ENCODE measurements around the gene SLX9. TPM values are rescaled to one million over a fixed set of nuclear protein-coding genes. Genes with fewer than 3 reads are reported as not detected.

SLX9 gene
- total and polyA plus RNA-seq, 2 donors (not counting 1 experiment from before 2014, with no cell fraction given) = 11.7 to 15.9 TPM

GRCh38 chr21:44979687-44980561 lies 40.1 kb downstream of the SLX9 start:
- Mint-ChIP-seq H3K9me3 (ENCODE audit: insufficient read depth) (no peaks in the 10 kb centered on the region), H3K4me1 (no peaks in the 10 kb centered on the region), H3K27ac (no peak overlapping the region), H3K27me3 (no peaks in the 10 kb centered on the region), H3K4me3 (no peak overlapping the region)
- H3K27ac ChIP-seq (ENCODE audit: low read length in 2 of 2) = no peak overlapping the region
- TF ChIP-seq EZH2 (IDR thresholded peaks at IDR 0.05; ENCODE audit: borderline replicate concordance, insufficient read depth, low read depth, low read length, poor library complexity, severe bottlenecking) = no peak
- TF ChIP-seq, protein P1, sequence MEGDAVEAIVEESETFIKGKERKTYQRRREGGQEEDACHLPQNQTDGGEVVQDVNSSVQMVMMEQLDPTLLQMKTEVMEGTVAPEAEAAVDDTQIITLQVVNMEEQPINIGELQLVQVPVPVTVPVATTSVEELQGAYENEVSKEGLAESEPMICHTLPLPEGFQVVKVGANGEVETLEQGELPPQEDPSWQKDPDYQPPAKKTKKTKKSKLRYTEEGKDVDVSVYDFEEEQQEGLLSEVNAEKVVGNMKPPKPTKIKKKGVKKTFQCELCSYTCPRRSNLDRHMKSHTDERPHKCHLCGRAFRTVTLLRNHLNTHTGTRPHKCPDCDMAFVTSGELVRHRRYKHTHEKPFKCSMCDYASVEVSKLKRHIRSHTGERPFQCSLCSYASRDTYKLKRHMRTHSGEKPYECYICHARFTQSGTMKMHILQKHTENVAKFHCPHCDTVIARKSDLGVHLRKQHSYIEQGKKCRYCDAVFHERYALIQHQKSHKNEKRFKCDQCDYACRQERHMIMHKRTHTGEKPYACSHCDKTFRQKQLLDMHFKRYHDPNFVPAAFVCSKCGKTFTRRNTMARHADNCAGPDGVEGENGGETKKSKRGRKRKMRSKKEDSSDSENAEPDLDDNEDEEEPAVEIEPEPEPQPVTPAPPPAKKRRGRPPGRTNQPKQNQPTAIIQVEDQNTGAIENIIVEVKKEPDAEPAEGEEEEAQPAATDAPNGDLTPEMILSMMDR (IDR thresholded peaks at IDR 0.05) = no peak
- H3K9ac ChIP-seq (ENCODE audit: low read length) = no peak overlapping the region
- ATAC-seq (ENCODE audit: low read depth) (no peak), DNase-seq (no peak)
- H3K79me2 ChIP-seq (ENCODE audit: control insufficient read depth, insufficient read depth, low read length) = no peaks in the 10 kb centered on the region
- H3K27me3 ChIP-seq (replicated peaks in 1 of 4; ENCODE audit: control extremely low read depth in 1 of 4, control insufficient read depth in 3 of 4, insufficient read depth in 4 of 4, low read length in 3 of 4) = no peaks in the 10 kb centered on the region
- no peak overlapping the region for H2AFZ ChIP-seq (ENCODE audit: insufficient read depth, low read depth, low read length, poor library complexity, severe bottlenecking)
- 91% methylated on average over 20 of the region's 20 CpGs for WGBS (ENCODE audit: insufficient coverage)
- H3K4me1 ChIP-seq (ENCODE audit: control insufficient read depth in 2 of 2, insufficient read depth in 2 of 2, low read length in 2 of 2) = no peaks in the 10 kb centered on the region
- H3K4me2 ChIP-seq (replicated peaks; ENCODE audit: low read depth, low read length, poor library complexity, severe bottlenecking) = no peak overlapping the region
- peaks cover 0 to 10% of the 10 kb centered on the region in 2 experiments for H3K36me3 ChIP-seq (replicated peaks in 1 of 2; ENCODE audit: control extremely low read depth in 1 of 2, control insufficient read depth in 1 of 2, extremely low read depth in 1 of 2, insufficient read depth in 2 of 2, low read length in 1 of 2)
- no peak overlapping the region for H3K4me3 ChIP-seq (ENCODE audit: control extremely low read depth in 1 of 5, extremely low read depth in 1 of 5, insufficient read depth in 1 of 5, low read depth in 2 of 5, low read length in 4 of 5)
- intact Hi-C loops (cut with micrococcal nuclease) = no loop called here
- POLR2A ChIA-PET = no interaction called here
- H3K9me3 ChIP-seq (ENCODE audit: control extremely low read depth in 1 of 3, control insufficient read depth in 2 of 3, insufficient read depth in 1 of 3, low read length in 2 of 3) = peaks cover 0 to 4% (median 0%) of the 10 kb centered on the region in 3 donors
- peaks cover 16% of the 10 kb centered on the region for H4K20me1 ChIP-seq (ENCODE audit: control insufficient read depth, insufficient read depth, low read length, poor library complexity, severe bottlenecking)
- CTCF ChIA-PET = interaction anchor here (1.2 kb wide), 1 partner anchor 148 kb away, joined by 3 read pairs; no protein-coding TSS in a partner anchor
